ENCODE results near the gene HSCB. TPM values are rescaled to one million over a fixed set of nuclear protein-coding genes. Genes with fewer than 3 reads are reported as not detected.

Gene HSCB
- total RNA-seq, 1 experiment from 2014 or later: 22.5 TPM

GRCh38 chr22:28793976-28794584 lies 52.2 kb downstream of the HSCB start:
- Histone ChIP-seq H3K4me1 (ENCODE audit: insufficient read depth, low read length, poor library complexity, severe bottlenecking) (peaks cover 17% of the 10 kb centered on the region), H3K27me3 (replicated peaks; ENCODE audit: insufficient read depth, low read depth, low read length, poor library complexity) (no peaks in the 10 kb centered on the region), H3K36me3 (ENCODE audit: insufficient read depth, low read length, poor library complexity, severe bottlenecking) (peaks cover 56% of the 10 kb centered on the region), H3K9me3 (ENCODE audit: low read depth, low read length, poor library complexity, severe bottlenecking) (no peaks in the 10 kb centered on the region), H3K27ac (ENCODE audit: low read depth, low read length, poor library complexity, severe bottlenecking) (no peak overlapping the region), H3K4me3 (ENCODE audit: low read depth, low read length, poor library complexity, severe bottlenecking) (no peak overlapping the region)
- BruUV-seq (replicated peaks): no TSS peak
- POLR2A ChIA-PET (ENCODE audit: low non-redundant PET): interaction anchor here (0.6 to 0.7 kb wide), 2 partner anchors 65 to 139 kb away, joined by 5 read pairs; no protein-coding TSS in a partner anchor
- intact Hi-C loops (cut with micrococcal nuclease; ENCODE audit: unreplicated experiment): no loop called here
- no peak for TF ChIP-seq CTCF (conservative IDR thresholded peaks at IDR 0.05; ENCODE audit: low read depth, low read length)
- no peak for TF ChIP-seq EZH2 (IDR thresholded peaks at IDR 0.05; ENCODE audit: borderline replicate concordance, low read depth, low read length, poor library complexity, severe bottlenecking)
- CTCF ChIA-PET: no interaction called here
- no peak for DNase-seq (ENCODE audit: low spot score)

DNA sequence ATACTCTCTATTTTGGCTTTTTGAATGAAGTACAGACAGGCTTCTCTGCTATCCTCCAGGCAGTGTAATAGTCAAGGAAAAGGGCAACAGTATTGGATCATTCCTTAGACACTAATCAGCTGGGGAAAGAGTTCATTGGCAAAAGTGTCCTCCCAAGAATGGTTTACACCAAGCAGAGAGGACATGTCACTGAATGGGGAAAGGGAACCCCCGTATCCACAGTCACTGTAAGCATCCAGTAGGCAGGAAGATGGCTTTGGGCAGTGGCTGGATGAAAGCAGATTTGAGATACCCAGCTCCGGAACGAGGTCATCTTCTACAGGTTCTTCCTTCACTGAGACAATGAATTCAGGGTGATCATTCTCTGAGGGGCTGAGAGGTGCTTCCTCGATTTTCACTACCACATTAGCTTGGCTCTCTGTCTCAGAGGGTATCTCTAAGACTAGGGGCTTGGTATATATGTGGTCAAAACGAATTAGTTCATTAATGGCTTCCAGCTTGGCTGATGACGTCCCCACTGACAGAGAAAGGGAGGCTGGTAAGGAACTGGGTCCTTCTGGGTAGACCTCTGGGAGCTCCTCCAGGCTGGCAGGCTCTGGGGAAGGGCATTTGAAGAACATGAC lies 53.3 kb downstream of the HSCB start:
- H3K36me3 ChIP-seq (ENCODE audit: insufficient read depth, low read length, poor library complexity, severe bottlenecking): peaks cover 53% of the 10 kb centered on the region
- intact Hi-C loops (cut with micrococcal nuclease; ENCODE audit: unreplicated experiment): no loop called here
- no peak for DNase-seq (ENCODE audit: low spot score)
- ChIA-PET CTCF (no interaction called here), POLR2A (ENCODE audit: low non-redundant PET) (no interaction called here)
- no TSS peak for BruUV-seq (replicated peaks)
- no peak overlapping the region for H3K4me3 ChIP-seq (ENCODE audit: low read depth, low read length, poor library complexity, severe bottlenecking)
- no peak for TF ChIP-seq CTCF (conservative IDR thresholded peaks at IDR 0.05; ENCODE audit: low read depth, low read length)
- TF ChIP-seq EZH2 (IDR thresholded peaks at IDR 0.05; ENCODE audit: borderline replicate concordance, low read depth, low read length, poor library complexity, severe bottlenecking): no peak
- H3K9me3 ChIP-seq (ENCODE audit: low read depth, low read length, poor library complexity, severe bottlenecking): no peaks in the 10 kb centered on the region
- peak overlapping the region; percentile 16 for H3K27ac ChIP-seq (ENCODE audit: low read depth, low read length, poor library complexity, severe bottlenecking)
- peaks cover 17% of the 10 kb centered on the region for H3K4me1 ChIP-seq (ENCODE audit: insufficient read depth, low read length, poor library complexity, severe bottlenecking)
- H3K27me3 ChIP-seq (replicated peaks; ENCODE audit: insufficient read depth, low read depth, low read length, poor library complexity): no peaks in the 10 kb centered on the region

GRCh38 chr22:28795932-28796856 lies 54.4 kb downstream of the HSCB start:
- no peak for DNase-seq (ENCODE audit: low spot score)
- intact Hi-C loops (cut with micrococcal nuclease; ENCODE audit: unreplicated experiment): no loop called here
- TF ChIP-seq CTCF (conservative IDR thresholded peaks at IDR 0.05; ENCODE audit: low read depth, low read length): no peak
- TF ChIP-seq EZH2 (IDR thresholded peaks at IDR 0.05; ENCODE audit: borderline replicate concordance, low read depth, low read length, poor library complexity, severe bottlenecking): no peak
- peaks cover 53% of the 10 kb centered on the region for H3K36me3 ChIP-seq (ENCODE audit: insufficient read depth, low read length, poor library complexity, severe bottlenecking)
- H3K4me1 ChIP-seq (ENCODE audit: insufficient read depth, low read length, poor library complexity, severe bottlenecking): peaks cover 17% of the 10 kb centered on the region
- H3K4me3 ChIP-seq (ENCODE audit: low read depth, low read length, poor library complexity, severe bottlenecking): no peak overlapping the region
- BruUV-seq (replicated peaks): TSS peak; percentile 5
- no peak overlapping the region for H3K27ac ChIP-seq (ENCODE audit: low read depth, low read length, poor library complexity, severe bottlenecking)
- ChIA-PET POLR2A (ENCODE audit: low non-redundant PET) (interaction anchor here (0.6 kb wide), 1 partner anchor 31 kb away, joined by 9 read pairs; no protein-coding TSS in a partner anchor), CTCF (no interaction called here)
- no peaks in the 10 kb centered on the region for H3K9me3 ChIP-seq (ENCODE audit: low read depth, low read length, poor library complexity, severe bottlenecking)
- H3K27me3 ChIP-seq (replicated peaks; ENCODE audit: insufficient read depth, low read depth, low read length, poor library complexity): no peaks in the 10 kb centered on the region
